Stimulated activated CD4-positive, alpha-beta T cell treated with anti-CD3 and anti-CD28 coated beads, TNF-alpha, amount 100 ng/mL, for 48 hours (primary cell): Measurements from ENCODE around the gene ALG1.
"Not testable (repeated sequence)": the region's sequence is repeated elsewhere in the genome, so short reads cannot be mapped to it uniquely, and the experiment has no call there.

Source experiments
- DNase-seq, 3 donors: peaks; one replicate each; pipeline ENCODE4 v3.0.0-alpha.2; 2020; ENCODE audit warnings: low read depth in 3 of 3

ALG1 gene

GRCh38 chr16:5073279-5073629 lies 1.6 kb downstream of the ALG1 start:
- no peak for DNase-seq

- not testable (repeated sequence) for DNase-seq
Measured at GRCh38 chr16:5073771-5074170, 2.1 kb downstream of the ALG1 start.

GRCh38 chr16:5075637-5076036 lies 4.0 kb downstream of the ALG1 start:
- no peak for DNase-seq

DNA sequence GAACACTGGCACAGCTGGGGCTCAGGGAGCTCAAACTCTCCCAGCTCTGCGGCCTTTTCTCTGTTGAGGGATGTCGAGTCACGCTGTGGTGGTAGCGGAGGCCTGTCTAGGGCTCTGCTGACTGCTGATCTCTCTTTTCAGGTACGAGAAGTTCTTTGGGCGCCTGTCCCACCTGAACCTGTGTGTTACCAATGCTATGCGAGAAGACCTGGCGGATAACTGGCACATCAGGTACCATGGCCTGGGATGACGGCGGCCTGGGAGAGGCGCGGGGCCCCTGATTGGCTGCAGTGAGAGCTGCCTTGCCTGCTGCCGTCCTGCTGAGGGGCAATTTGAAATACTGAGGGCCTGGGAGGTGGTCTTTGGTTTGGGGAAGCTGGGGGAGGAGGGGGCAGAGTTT lies 5.7 kb downstream of the ALG1 start:
- no peak for DNase-seq

DNA sequence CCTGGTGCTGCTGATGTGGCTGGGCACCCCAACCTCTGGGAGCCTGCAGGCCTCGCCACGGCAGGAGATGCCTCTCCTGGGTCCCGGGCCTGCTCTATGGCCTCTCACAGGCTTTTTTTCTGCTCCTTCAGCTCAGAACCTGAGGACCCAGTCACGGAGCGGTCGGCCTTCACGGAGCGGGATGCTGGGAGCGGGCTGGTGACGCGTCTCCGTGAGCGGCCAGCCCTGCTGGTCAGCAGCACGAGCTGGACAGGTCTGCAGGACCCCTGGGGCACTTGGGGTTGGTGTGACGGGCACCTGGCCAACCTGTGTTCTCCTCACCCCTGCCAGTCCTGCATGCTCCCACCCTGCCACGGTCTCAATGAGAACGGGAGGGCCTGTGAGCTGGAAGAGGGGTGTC lies 7.0 kb downstream of the ALG1 start:
- DNase-seq = no peak

- not testable (repeated sequence) for DNase-seq
Measured at GRCh38 chr16:5080461-5080860, 8.8 kb downstream of the ALG1 start.

- DNase-seq = not testable (repeated sequence)
Measured at GRCh38 chr16:5080996-5081395, 9.4 kb downstream of the ALG1 start.

DNA sequence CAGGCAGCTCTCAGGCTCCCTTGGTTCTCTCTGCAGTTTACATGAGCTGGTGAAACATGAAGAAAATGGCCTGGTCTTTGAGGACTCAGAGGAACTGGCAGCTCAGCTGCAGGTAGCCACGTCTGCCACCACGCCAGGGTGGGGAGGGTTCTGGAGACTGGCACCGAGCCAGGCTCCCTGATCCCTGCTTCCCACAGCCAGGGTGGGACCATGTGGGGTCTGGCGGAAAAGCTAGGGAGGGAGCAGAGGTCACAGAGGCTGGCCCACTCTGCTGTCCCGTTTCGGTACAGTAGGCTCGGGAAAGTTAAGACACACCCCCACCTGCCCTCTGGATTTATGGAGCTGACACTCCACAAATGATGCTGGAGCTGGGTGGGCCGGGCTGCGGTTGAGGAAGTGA lies 12.0 kb downstream of the ALG1 start:
- not testable (repeated sequence) for DNase-seq

- not testable (repeated sequence) for DNase-seq
Measured at GRCh38 chr16:5084099-5084731, 12.6 kb downstream of the ALG1 start.

GRCh38 chr16:5084802-5085201 lies 13.2 kb downstream of the ALG1 start:
- peak in 2 of 3 donors; percentile 28 to 34 for DNase-seq

DNA sequence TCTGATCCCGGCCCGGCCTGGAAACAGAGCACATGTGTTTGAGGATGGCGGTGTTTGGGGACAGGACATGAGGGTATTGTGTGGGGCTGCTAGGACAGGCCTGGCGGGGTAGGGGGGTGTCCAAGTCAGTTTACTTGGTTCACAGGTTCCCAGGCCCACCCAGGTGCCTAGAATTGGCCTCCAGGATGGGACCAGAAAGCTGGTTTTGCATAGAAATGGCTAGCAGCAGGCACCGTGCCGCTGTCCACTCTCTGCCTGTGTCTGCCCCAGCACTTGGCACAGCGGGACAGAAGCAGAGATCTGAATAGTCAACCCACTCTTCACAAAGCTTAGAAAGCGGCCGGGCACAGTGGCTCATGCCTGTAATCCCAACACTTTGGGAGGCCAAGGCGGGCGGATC lies 14.1 kb downstream of the ALG1 start:
- not testable (repeated sequence) for DNase-seq

- DNase-seq = not testable (repeated sequence)
Measured at GRCh38 chr16:5088086-5088790, 16.6 kb downstream of the ALG1 start.

DNA sequence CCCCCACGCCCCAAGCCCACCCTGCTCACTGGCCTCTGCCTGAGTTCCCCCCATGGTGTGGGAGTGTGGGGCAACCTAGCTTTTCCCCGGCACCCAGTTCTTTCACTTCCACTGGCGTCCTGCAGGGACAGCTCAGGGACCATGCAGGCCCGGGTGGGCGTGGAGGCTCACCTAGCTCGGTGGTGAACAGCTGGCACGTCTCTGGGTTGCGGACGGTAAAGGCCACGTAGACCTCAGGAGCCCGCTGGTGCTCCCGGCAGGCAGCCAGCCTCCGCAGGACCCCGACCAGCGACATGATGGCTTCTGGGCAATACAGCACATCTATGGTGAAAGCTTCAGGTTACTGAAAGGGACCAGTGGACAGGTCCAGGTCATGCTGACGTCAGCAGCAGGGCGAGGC lies 17.3 kb downstream of the ALG1 start:
- not testable (repeated sequence) for DNase-seq

GRCh38 chr16:5089911-5090555 lies 18.4 kb downstream of the ALG1 start:
- DNase-seq = not testable (repeated sequence)

GRCh38 chr16:5090592-5090991 lies 18.9 kb downstream of the ALG1 start:
- not testable (repeated sequence) for DNase-seq

DNA sequence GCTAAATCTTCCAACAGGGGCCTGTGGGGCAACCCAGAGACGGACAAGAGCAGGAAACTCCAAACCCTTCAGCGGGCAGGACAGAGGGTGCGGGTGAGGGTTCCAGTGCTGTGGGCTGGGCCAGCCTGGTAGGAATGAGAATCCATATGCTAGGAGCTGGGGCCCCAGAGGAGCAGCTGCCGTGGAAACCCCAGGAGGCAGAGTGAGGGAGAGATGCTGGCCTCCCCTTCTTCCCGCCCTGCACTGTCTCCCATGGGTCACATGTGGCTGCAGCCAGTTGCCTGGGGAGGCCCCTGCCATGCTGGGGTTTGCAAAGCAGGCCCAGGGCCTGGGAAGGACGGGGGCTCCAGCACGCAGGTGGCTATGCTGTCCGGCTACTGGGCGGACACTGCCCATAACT lies 21.4 kb downstream of the ALG1 start:
- DNase-seq = not testable (repeated sequence)

DNA sequence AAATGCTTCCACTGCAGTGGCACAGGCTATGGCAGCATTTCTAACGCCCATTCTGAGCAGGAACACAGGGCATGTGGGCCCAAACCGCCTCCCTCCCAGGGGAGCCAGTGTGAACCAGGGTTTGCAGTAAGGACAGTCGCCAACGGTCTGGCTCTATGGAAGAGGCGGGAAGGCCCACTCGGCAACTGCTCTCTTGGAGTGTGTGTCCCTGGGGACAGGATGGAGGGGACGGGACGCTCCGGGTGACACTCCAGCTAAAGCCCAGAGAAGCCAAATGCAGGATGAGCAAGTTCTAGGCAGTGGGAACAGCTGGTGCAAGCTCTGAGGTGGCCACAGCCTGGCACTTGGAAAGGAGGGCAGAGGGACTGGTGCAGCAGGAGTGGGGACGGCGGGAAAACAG lies 22.1 kb downstream of the ALG1 start:
- DNase-seq = not testable (repeated sequence)

DNA sequence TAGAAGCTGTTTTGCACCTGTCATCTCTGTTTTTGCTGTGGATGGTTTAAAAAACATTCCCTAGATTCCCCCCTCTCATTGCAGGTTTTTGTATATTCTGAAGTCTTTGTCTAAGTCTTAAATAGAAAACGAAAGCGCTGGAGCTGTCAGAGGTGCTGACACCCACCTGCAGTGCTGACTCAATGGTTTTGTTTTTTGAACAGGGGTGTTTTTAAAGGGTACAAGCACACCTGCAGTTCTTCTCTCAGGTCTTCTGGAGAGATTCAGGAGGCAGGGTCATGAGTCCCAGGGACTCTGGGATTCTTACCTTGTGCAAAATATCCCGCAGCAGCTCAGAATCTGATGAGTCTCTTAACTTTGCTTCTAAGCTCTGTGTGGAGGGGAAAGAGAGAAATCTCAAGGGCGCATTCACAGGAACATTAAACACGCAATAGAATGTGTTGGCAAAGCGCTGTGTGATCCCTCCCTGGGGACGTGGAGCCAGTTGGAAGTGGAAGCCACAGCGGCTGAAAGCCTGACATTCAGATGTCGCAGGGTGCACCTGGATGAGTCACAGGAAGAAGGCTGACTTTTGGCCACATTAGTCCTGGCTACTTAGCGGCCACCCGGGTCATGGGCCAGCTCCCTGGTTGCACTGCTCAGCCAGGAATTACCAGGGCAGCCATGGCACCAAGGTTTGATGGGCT lies 23.6 kb downstream of the ALG1 start:
- not testable (repeated sequence) for DNase-seq

DNA sequence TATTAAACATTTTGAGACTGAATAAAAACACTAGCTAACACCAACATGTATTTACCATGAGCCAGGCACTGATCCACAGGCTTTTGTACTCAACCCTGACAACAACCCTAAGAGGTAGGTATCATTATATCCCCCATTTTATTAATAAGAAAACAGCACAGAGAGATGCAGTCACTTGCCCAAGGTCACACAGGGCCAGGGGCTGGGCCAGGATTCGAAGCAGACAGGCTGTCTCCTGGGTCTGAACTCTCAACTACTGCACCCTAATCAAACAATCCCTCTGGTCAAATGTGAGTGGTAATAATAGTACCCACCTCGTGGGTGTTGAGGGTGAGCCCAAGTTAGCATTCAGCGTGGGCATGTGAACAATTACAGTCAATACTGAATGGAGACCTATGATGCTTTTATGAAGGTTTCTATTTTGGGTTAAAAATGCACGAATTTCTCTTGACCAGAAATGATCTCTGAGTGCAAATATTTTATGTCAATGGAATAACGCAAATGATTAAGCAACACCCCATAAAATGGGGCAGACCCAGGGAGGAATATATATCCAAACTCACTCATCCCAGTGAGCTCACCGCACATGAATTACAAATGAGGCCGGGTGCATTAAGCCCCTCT lies 24.9 kb downstream of the ALG1 start:
- DNase-seq = not testable (repeated sequence)

DNA sequence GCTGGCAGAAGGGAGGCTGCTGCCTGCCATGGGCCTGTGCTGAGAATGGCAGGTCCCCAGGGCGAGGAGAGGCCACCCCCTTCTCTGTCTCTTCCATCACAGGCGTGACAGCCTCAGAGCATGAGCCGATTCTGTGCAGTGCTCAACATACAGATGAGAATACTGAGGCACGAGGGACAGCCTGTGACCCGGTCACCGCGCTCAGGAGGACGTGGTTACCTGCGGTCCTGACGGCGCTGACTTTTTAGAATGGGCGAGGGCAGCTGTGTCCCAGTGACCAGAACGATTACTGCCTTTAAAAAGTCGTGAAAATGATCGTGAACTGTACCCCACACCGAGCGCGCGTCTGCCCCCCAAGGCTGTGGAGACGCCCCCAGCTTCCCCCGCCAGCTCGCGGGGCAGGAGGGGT lies 25.4 kb downstream of the ALG1 start:
- peak in 2 of 3 donors; percentile 6 to 29 for DNase-seq

DNA sequence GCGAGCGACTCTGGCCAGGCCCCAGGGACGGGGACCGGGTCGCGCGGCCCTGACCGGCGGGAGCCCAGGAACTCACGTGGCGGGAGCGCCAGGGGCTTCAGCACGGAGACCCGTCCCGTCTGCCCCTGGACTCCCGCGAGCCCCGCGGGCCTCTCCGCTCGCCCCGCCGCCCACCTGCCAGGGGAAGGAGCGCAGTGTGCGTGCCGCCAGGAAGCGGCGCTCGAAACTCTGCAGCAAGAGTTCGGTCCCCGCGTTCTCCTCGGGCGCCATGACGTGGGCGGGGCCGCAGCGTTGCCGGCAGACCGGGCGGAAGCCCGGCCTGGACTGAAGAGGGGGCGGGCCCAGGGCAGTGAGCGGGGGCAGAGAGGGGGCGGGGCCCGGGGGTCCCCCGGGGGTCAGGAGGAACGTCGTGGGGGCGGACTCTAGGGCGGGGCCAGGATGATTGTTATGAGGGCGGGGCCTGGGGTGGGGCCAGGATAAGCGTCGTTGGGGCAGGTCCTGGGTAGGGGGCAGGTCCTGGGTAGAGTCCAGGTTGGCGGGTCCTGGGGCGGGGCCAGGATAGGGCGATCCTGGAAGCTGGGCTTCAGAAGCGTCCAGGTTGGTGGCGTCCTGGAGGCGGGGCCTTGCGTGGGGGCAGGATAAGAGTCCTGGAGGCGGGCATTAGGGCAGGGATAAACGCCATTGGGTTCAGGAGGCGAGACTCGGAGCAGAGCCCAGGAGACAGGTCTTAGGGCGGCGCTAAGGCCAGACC lies 26.0 kb downstream of the ALG1 start, which contains the start of gene EEF2KMT:
Gene EEF2KMT (minus strand): TSS at position 326 of the 751 bp plus-strand sequence. CDS start 56 bp downstream, at position 270.
- DNase-seq = peak; percentile 92 to 97 (median 95)
